ENCODE measurements around the gene ZP3. TPM values are rescaled to one million over a fixed set of nuclear protein-coding genes. Genes with fewer than 3 reads are reported as not detected.
"Not testable (repeated sequence)": the region's sequence is repeated elsewhere in the genome, so short reads cannot be mapped to it uniquely, and the experiment has no call there.

ZP3 gene
- polyA plus RNA-seq, 1 donor: 12.1 TPM

- DNase-seq (ENCODE audit: low read depth): no peak
These were observed 20.8 kb upstream of the ZP3 start for GRCh38 chr7:76403780-76404494.

GRCh38 chr7:76405738-76406137 is 19.0 kb upstream of the ZP3 start:
- no peak for DNase-seq (ENCODE audit: low read depth)

DNA sequence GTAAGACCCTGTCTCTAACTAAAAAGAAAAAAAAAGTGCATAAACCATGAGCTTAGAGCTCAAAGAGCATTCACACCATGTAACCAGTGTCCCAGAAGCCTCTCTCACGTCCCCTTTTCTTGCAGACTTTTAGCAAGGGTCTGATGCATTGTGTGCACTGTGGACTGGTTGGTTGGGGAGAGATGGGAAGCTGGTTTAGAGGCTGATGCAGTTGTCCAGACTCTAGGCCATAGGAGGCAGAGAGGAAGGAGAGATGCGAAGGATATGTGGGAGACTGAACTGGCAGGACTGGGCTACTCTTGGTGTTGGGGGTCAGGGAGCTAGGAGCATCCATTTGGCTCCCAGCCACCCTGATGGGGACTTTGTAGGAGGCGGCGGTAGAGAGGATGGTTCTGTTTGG is 17.0 kb upstream of the ZP3 start:
- no peak for DNase-seq (ENCODE audit: low read depth)

- DNase-seq (ENCODE audit: low read depth): no peak
These were observed 16.6 kb upstream of the ZP3 start for GRCh38 chr7:76408121-76408560.

DNA sequence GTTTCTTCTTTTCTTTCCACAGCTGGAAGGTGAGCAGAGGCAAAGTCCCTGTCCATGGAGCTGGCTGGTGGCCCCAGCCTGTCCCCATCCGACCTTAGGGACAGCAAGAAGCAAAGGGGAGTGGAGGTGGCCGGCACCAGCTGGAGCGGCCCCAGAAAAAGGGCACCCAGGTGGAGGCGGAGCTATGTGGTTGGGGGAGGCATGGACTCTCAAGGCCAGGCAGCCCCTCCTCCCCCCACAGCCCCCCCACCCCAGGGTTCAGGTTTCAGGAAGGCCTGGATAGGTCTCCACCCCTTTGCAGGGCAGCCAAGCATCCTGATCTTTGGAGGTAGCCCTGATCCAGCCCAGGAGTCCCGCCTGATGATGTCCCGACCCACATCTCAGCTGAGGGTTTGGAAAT is 15.2 kb upstream of the ZP3 start, which contains the start of gene SSC4D:
SSC4D (minus strand) TSS at position 161 of the 400 bp plus-strand sequence. CDS start 5,258 bp downstream, outside the sequence.
- DNase-seq (ENCODE audit: low read depth): no peak

DNA sequence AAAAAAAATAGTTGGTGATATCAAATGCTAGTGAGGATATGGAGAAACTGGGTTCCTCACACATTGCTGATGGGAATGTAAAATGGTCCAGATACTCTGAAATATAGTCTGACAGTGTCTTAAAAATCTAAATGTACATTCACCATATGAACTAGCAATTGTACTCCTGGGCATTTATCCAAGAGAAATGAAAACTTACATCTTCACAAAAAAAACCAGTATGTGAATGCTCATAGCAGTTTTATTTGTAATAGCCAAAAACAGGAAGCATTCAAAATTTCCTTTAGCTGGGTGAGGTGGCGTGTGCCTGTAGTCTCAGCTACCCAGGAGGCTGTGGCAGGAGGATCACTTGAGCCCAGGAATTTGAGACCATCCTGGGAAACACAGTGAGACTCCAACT is 13.1 kb upstream of the ZP3 start:
- DNase-seq (ENCODE audit: low read depth): no peak

GRCh38 chr7:76412249-76412648 is 12.5 kb upstream of the ZP3 start:
- DNase-seq (ENCODE audit: low read depth): no peak

GRCh38 chr7:76417654-76418310 is 7.0 kb upstream of the ZP3 start:
- not testable (repeated sequence) for DNase-seq (ENCODE audit: low read depth)

- DNase-seq (ENCODE audit: low read depth): not testable (repeated sequence)
These were observed 3.7 kb upstream of the ZP3 start for GRCh38 chr7:76421097-76421496.

GRCh38 chr7:76423666-76424412 is 911 bp upstream of the ZP3 start:
- no peak for DNase-seq (ENCODE audit: low read depth)

- no peak for DNase-seq (ENCODE audit: low read depth)
These were observed 406 bp downstream of the ZP3 start for GRCh38 chr7:76425156-76425555.

- not testable (repeated sequence) for DNase-seq (ENCODE audit: low read depth)
These were observed 808 bp downstream of the ZP3 start for GRCh38 chr7:76425558-76425957.

GRCh38 chr7:76426246-76426645 is 1.5 kb downstream of the ZP3 start:
- no peak for DNase-seq (ENCODE audit: low read depth)

- DNase-seq (ENCODE audit: low read depth): no peak
These were observed 2.9 kb downstream of the ZP3 start for GRCh38 chr7:76427635-76428034.

- DNase-seq (ENCODE audit: low read depth): no peak
These were observed 3.5 kb downstream of the ZP3 start for GRCh38 chr7:76428149-76428823.

- no peak for DNase-seq (ENCODE audit: low read depth)
These were observed 4.4 kb downstream of the ZP3 start for GRCh38 chr7:76428868-76429805.

DNA sequence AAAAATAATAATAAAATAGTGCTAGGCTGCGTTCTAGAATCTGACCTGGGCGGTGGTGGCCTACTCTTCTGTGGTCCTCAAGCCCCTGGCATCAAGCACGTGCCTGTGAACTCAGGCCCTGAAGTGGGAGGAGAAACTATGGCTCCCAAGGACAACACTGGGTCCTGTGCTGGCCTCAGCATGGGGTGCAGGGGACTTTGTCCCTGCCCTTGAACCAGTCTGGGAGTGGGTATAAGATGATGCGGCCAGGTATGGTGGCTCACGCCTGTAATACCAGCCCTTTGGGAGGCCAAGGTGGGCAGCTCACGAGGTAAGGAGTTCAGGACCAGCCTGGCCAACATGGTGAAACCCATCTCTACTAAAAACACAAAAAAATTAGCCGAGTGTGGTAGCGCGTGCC is 5.5 kb downstream of the ZP3 start:
- no peak for DNase-seq (ENCODE audit: low read depth)

DNA sequence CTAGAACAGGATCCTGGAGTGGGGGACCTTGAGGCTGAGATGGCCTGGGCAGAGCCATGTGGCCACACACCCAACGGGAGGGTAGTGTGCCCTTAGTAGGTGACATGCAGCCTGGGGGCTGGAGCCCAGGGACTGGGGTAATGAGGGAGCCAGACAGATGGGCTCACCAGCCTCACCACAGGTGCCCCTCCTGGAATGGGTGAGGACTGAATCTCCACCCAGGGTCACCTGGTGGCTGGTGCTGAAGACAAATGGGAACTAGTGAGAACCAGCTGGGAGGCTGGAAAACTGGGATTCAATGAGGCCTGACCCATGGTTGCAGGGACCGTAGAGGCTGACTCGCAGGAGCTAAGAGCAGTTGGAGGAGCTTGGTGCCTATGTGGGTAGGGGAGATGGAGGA is 6.1 kb downstream of the ZP3 start:
- DNase-seq (ENCODE audit: low read depth): no peak

DNA sequence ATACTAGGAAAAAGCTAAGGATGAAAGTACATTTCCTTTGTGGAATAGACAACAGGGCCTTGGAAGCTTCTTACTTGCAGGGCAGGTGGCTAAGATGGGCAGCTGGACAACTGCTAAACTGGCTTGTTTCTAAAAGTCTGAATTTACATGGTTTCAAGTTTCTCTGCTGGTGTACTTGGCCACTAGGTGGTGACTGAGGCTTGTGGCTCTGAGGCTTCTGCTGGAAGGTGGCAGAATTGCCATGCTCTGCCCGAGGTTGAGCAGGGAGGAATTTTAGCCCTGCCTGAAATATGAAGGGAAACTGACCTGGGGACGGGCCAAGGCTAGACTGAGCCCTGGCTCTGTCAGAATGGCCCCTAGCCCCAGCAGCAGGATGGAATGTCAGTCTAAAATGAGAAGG is 13.1 kb downstream of the ZP3 start:
- peak; percentile 40 for DNase-seq (ENCODE audit: low read depth)

DNA sequence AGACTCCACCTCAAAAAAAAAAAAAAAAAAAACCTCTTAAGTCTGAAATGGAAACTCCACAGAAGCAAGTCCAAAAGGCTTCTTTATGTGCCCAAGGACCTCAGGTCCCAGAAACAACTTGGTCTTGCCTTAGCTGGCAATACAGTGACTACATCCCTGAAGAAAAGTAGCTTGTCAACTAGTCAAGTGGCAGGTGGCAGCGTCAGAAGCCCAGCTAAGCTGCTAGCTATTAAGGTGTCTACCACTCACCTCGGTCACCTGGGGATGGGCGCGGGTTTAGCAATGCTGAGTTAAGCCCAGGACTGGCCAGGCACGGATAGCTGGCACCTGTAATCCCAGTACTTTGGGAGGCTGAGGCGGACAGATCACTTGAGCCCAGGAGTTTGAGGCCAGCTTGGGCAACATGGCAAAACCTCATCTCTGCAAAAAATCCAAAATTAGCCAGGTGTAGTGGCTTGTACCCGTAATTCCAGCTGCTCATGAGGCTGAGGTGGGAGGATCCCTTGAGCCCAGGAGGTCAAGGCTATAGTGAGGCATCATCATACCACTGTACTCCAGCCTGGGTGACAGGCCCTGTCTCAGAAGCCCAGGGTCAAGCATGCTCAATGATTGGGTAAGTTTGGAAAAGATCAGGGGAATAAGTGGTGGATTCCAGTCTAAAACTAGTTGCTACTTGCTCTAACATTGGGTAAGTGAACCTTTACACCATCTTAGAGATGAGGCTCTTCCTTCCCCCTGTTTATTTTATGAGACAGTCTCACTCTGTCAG is 14.6 kb downstream of the ZP3 start:
- not testable (repeated sequence) for DNase-seq (ENCODE audit: low read depth)

Data from forelimb muscle (tissue), 1 donor.